HT-29 (cell line): Measurements from ENCODE around the gene ROR1. TPM values are rescaled to one million over a fixed set of nuclear protein-coding genes. Genes with fewer than 3 reads are reported as not detected.
A peak's percentile ranks its signal among the peaks of the same experiment; 100 is the strongest.

Source experiments
- DNase-seq: peaks from one replicate; pipeline ENCODE4 v3.0.0-alpha.2; 2015; ENCODE audit warnings: low spot score
- total RNA-seq: library from RNA; depleted of rRNA; stranded (reverse); fragments of >200 nt; shearing (Covaris generic); gene quantifications from 2 replicates; pipeline ENCODE4 v1.2.3, GENCODE V29; 2014

ROR1 gene
- total RNA-seq, 1 experiment from 2014 or later, result 40.5 TPM

- DNase-seq, result no peak
Measured at GRCh38 chr1:64129701-64130100, 355.9 kb downstream of the ROR1 start.

- no peak for DNase-seq
Measured at GRCh38 chr1:64131155-64131554, 357.3 kb downstream of the ROR1 start.

GRCh38 chr1:64133036-64133435 lies 359.2 kb downstream of the ROR1 start:
- DNase-seq, result peak; percentile 29

GRCh38 chr1:64135462-64136223 lies 361.8 kb downstream of the ROR1 start:
- no peak for DNase-seq

GRCh38 chr1:64136296-64136695 lies 362.5 kb downstream of the ROR1 start:
- DNase-seq, result no peak

- DNase-seq, result peak; percentile 93
Measured at GRCh38 chr1:64136752-64137411, 363.1 kb downstream of the ROR1 start.

GRCh38 chr1:64137412-64137803 lies 363.6 kb downstream of the ROR1 start:
- DNase-seq, result no peak

GRCh38 chr1:64139877-64140276 lies 366.1 kb downstream of the ROR1 start:
- no peak for DNase-seq

GRCh38 chr1:64140596-64140995 lies 366.8 kb downstream of the ROR1 start:
- DNase-seq, result no peak

GRCh38 chr1:64147045-64147724 lies 373.4 kb downstream of the ROR1 start:
- no peak for DNase-seq

GRCh38 chr1:64147759-64148158 lies 373.9 kb downstream of the ROR1 start:
- no peak for DNase-seq

GRCh38 chr1:64150266-64150665 lies 376.4 kb downstream of the ROR1 start:
- DNase-seq, result no peak

- DNase-seq, result no peak
Measured at GRCh38 chr1:64150729-64151230, 377.0 kb downstream of the ROR1 start.

GRCh38 chr1:64155278-64155677 lies 381.5 kb downstream of the ROR1 start:
- no peak for DNase-seq

GRCh38 chr1:64161357-64161941 lies 387.6 kb downstream of the ROR1 start:
- DNase-seq, result no peak

GRCh38 chr1:64162151-64162550 lies 388.3 kb downstream of the ROR1 start:
- DNase-seq, result no peak

- DNase-seq, result no peak
Measured at GRCh38 chr1:64162804-64163203, 389.0 kb downstream of the ROR1 start.

- no peak for DNase-seq
Measured at GRCh38 chr1:64163431-64163830, 389.6 kb downstream of the ROR1 start.

- peak; percentile 47 for DNase-seq
Measured at GRCh38 chr1:64163970-64164369, 390.2 kb downstream of the ROR1 start.

- no peak for DNase-seq
Measured at GRCh38 chr1:64166629-64167028, 392.8 kb downstream of the ROR1 start.

GRCh38 chr1:64167176-64167575 lies 393.4 kb downstream of the ROR1 start:
- no peak for DNase-seq

GRCh38 chr1:64171246-64171645 lies 397.4 kb downstream of the ROR1 start:
- DNase-seq, result no peak
